H9 (cell line): ENCODE measurements around the gene CCDC28A. TPM values are rescaled to one million over a fixed set of nuclear protein-coding genes. Genes with fewer than 3 reads are reported as not detected.

Source experiments
- DNase-seq: peaks from one replicate; pipeline ENCODE4 v3.0.0-alpha.2; 2017
- H2AFZ ChIP-seq: one replicate; pipeline ENCODE4 v1.6.1; 2013; ENCODE audit warnings: mild to moderate bottlenecking, low read length, control low read depth, moderate library complexity
- H2AK5ac ChIP-seq: 2 replicates; pipeline ENCODE4 v1.6.1; 2013; ENCODE audit warnings: low read length, control low read depth, mixed read lengths; ENCODE audit not compliant: insufficient read length
- H2BK120ac ChIP-seq: one replicate; pipeline ENCODE4 v1.6.1; 2013; ENCODE audit warnings: low read depth, mild to moderate bottlenecking, low read length, control low read depth, inconsistent platforms; ENCODE audit not compliant: poor library complexity, severe bottlenecking
- H2BK12ac ChIP-seq: 2 replicates; pipeline ENCODE4 v1.6.1; 2013; ENCODE audit warnings: low read length, control low read depth, mixed read lengths, low read depth; ENCODE audit not compliant: insufficient read length
- H2BK15ac ChIP-seq: 2 replicates; pipeline ENCODE4 v1.6.1; 2013; ENCODE audit warnings: low read depth, low read length, control low read depth
- H2BK20ac ChIP-seq: one replicate; pipeline ENCODE4 v1.6.1; 2013; ENCODE audit warnings: low read depth, mild to moderate bottlenecking, low read length, control low read depth, inconsistent platforms; ENCODE audit not compliant: poor library complexity, severe bottlenecking
- H2BK5ac ChIP-seq: 2 replicates; pipeline ENCODE4 v1.6.1; 2013; ENCODE audit warnings: low read length, control low read depth, mixed read lengths; ENCODE audit not compliant: insufficient read length
- H3K14ac ChIP-seq: 2 replicates; pipeline ENCODE4 v1.6.1; 2013; ENCODE audit warnings: low read length, control low read depth; ENCODE audit not compliant: insufficient read depth
- H3K18ac ChIP-seq: 2 replicates; pipeline ENCODE4 v1.6.1; 2013; ENCODE audit warnings: low read depth, mild to moderate bottlenecking, mixed read lengths, low read length, control low read depth; ENCODE audit not compliant: insufficient read length
- H3K23ac ChIP-seq: 2 replicates; pipeline ENCODE4 v1.6.1; 2013; ENCODE audit warnings: low read length, control low read depth, mixed read lengths, low read depth; ENCODE audit not compliant: insufficient read length
- H3K23me2 ChIP-seq: 2 replicates; pipeline ENCODE4 v1.6.1; 2013; ENCODE audit warnings: low read depth, mild to moderate bottlenecking, mixed read lengths, low read length, control low read depth; ENCODE audit not compliant: insufficient read length, poor library complexity, severe bottlenecking
- H3K27ac ChIP-seq: 2 replicates; pipeline ENCODE4 v1.5.1; 2013; ENCODE audit warnings: low read length, control low read depth, mixed read lengths, low read depth; ENCODE audit not compliant: insufficient read length
- H3K27me3 ChIP-seq: 2 replicates; pipeline ENCODE4 v1.6.1; 2013; ENCODE audit warnings: low read length, control low read depth, inconsistent platforms; ENCODE audit not compliant: insufficient read depth
- H3K4ac ChIP-seq: 2 replicates; pipeline ENCODE4 v1.6.1; 2013; ENCODE audit warnings: low read depth, mild to moderate bottlenecking, control low read depth, inconsistent platforms, low read length, moderate library complexity
- H3K4me1 ChIP-seq: 2 replicates; pipeline ENCODE4 v1.6.1; 2013; ENCODE audit warnings: low read length, control low read depth, inconsistent platforms; ENCODE audit not compliant: insufficient read depth
- H3K4me2 ChIP-seq: 2 replicates; pipeline ENCODE4 v1.6.1; 2013; ENCODE audit warnings: low read length, control low read depth, mixed read lengths; ENCODE audit not compliant: insufficient read length, insufficient read depth
- H3K56ac ChIP-seq: 2 replicates; pipeline ENCODE4 v1.6.1; 2013; ENCODE audit warnings: low read depth, mild to moderate bottlenecking, mixed read lengths, low read length, control low read depth; ENCODE audit not compliant: insufficient read length
- H3K79me1 ChIP-seq: 2 replicates; pipeline ENCODE4 v1.6.1; 2013; ENCODE audit warnings: low read depth, mild to moderate bottlenecking, moderate library complexity, low read length, control low read depth, inconsistent platforms; ENCODE audit not compliant: insufficient read depth, poor library complexity, severe bottlenecking
- H3K79me2 ChIP-seq: 2 replicates; pipeline ENCODE4 v1.6.1; 2013; ENCODE audit warnings: low read length, control low read depth, inconsistent platforms; ENCODE audit not compliant: insufficient read depth
- H3K9ac ChIP-seq: 2 replicates; pipeline ENCODE4 v1.6.1; 2013; ENCODE audit warnings: low read length, control low read depth, mixed read lengths; ENCODE audit not compliant: insufficient read length; ENCODE audit errors: extremely low read depth
- H3K9me3 ChIP-seq: one replicate; pipeline ENCODE4 v1.6.1; 2013; ENCODE audit warnings: low read depth, low read length, inconsistent platforms; ENCODE audit not compliant: control insufficient read depth
- H3T11ph ChIP-seq: one replicate; pipeline ENCODE4 v1.6.1; 2013; ENCODE audit warnings: mild to moderate bottlenecking, low read length, control low read depth, inconsistent platforms
- H4K20me1 ChIP-seq: one replicate; pipeline ENCODE4 v1.6.1; 2013; ENCODE audit not compliant: control insufficient read depth, insufficient read length, insufficient read depth
- H4K5ac ChIP-seq: 2 replicates; pipeline ENCODE4 v1.6.1; 2013; ENCODE audit warnings: low read depth, mild to moderate bottlenecking, mixed read lengths, low read length, control low read depth; ENCODE audit not compliant: insufficient read length
- H4K8ac ChIP-seq: replicated peaks from 2 replicates; pipeline ENCODE4 v1.6.1; 2013; ENCODE audit warnings: low read length, control low read depth, mixed read lengths, low read depth; ENCODE audit not compliant: insufficient read length
- H4K91ac ChIP-seq: 2 replicates; pipeline ENCODE4 v1.6.1; 2013; ENCODE audit warnings: low read depth, mild to moderate bottlenecking, moderate library complexity, mixed read lengths, low read length, control low read depth; ENCODE audit not compliant: insufficient read length
- H3K27ac Mint-ChIP-seq, 3 experiments: 2 replicates in 2 of 3; 3 replicates in 1 of 3; pipeline ENCODE4 v1.8.0; 2020 to 2021; ENCODE audit warnings: mixed read lengths in 3 of 3, mild to moderate bottlenecking in 1 of 3, moderate library complexity in 1 of 3
- H3K27me3 Mint-ChIP-seq: 2 replicates; pipeline ENCODE4 v1.8.0; 2021; ENCODE audit warnings: low read depth, mild to moderate bottlenecking, moderate library complexity, mixed read lengths
- H3K36me3 Mint-ChIP-seq, 3 experiments: 2 replicates in 2 of 3; 3 replicates in 1 of 3; pipeline ENCODE4 v1.8.0; 2020 to 2021; ENCODE audit warnings: low read depth in 3 of 3, mixed read lengths in 3 of 3; ENCODE audit not compliant: insufficient read depth in 1 of 3
- H3K4me1 Mint-ChIP-seq, 2 experiments: 2 replicates each; pipeline ENCODE4 v1.8.0; 2020; ENCODE audit warnings: mixed read lengths in 2 of 2
- H3K4me3 Mint-ChIP-seq, 2 experiments: 2 replicates in 1 of 2; 3 replicates in 1 of 2; pipeline ENCODE4 v1.8.0; 2020 to 2021; ENCODE audit warnings: mild to moderate bottlenecking in 2 of 2, mixed read lengths in 2 of 2, moderate library complexity in 1 of 2
- H3K9me3 Mint-ChIP-seq, 2 experiments: 2 replicates in 1 of 2; 3 replicates in 1 of 2; pipeline ENCODE4 v1.8.0; 2020; ENCODE audit warnings: mild to moderate bottlenecking in 2 of 2, mixed read lengths in 2 of 2, moderate library complexity in 1 of 2
- CTCF ChIP-seq: fragments of 200-600 bp; sonication (generic); conservative IDR thresholded peaks from 3 replicates; pipeline ENCODE4 v1.8.0; 2021; ENCODE audit warnings: antibody characterized with exemption, mild to moderate bottlenecking
- WGBS: extraction: QIAGEN DNeasy Blood & Tissue Kit; methylation state at CpG from one replicate; pipeline ENCODE4 v1.1.7; 2013; ENCODE audit warnings: missing lambda C conversion rate, low lambda C conversion rate, mixed read lengths; ENCODE audit not compliant: insufficient read length; ENCODE audit errors: extremely low coverage; 5-methylcytosine and 5-hydroxymethylcytosine counted together
- total RNA-seq: library from RNA; stranded (reverse); gene quantifications from 2 replicates; pipeline ENCODE4 v1.2.1, GENCODE V29; 2021

The CCDC28A gene
- total RNA-seq, 1 experiment from 2014 or later, result 12.9 TPM

- Histone ChIP-seq H3K9me3 (no peaks in the 10 kb centered on the region), H4K5ac (no peak overlapping the region), H4K8ac (no peak overlapping the region), H4K20me1 (no peaks in the 10 kb centered on the region), H2BK5ac (no peak overlapping the region), H3K4me1 (peaks cover 2% of the 10 kb centered on the region; the same call in 1 of the 2 replicates), H3K4ac (no peak overlapping the region), H2AFZ (no peak overlapping the region), H2BK15ac (no peak overlapping the region), H3K4me2 (no peak overlapping the region), H3K56ac (no peak overlapping the region), H3K27me3 (no peaks in the 10 kb centered on the region), H2BK120ac (no peak overlapping the region), H3K18ac (no peak overlapping the region), H3K79me1 (no peaks in the 10 kb centered on the region), H3K9ac (no peak overlapping the region), H3K14ac (no peak overlapping the region), H2BK20ac (no peak overlapping the region), H3K27ac (no peak overlapping the region), H3K79me2 (no peaks in the 10 kb centered on the region), H2BK12ac (no peak overlapping the region), H2AK5ac (no peak overlapping the region), H3K23ac (no peak overlapping the region), H3K23me2 (no peaks in the 10 kb centered on the region), H3T11ph (no peak overlapping the region), H4K91ac (no peak overlapping the region)
- Mint-ChIP-seq H3K4me1 (peaks cover 6 to 8% of the 10 kb centered on the region in 2 experiments), H3K9me3 (no peaks in the 10 kb centered on the region), H3K4me3 (no peak overlapping the region), H3K36me3 (no peaks in the 10 kb centered on the region), H3K27me3 (no peaks in the 10 kb centered on the region), H3K27ac (peak overlapping the region in 1 of 3 experiments; percentile 53; a peak in 2 of 7 replicates)
- WGBS, result no CpG with 5 or more reads among the region's 7 CpGs
- TF ChIP-seq CTCF, result no peak
- DNase-seq, result no peak
Measured at GRCh38 chr6:138726066-138726756, 47.4 kb upstream of the CCDC28A start.
